HG03469 (cell line): ENCODE data around the gene FAM72D.
"Not testable (repeated sequence)": the region's sequence is repeated elsewhere in the genome, so short reads cannot be mapped to it uniquely, and the experiment has no call there.

Experiments
- ATAC-seq: cut with Tn5 transposase; IDR thresholded peaks from one replicate; pipeline ENCODE4 v1.9.1; 2021; ENCODE audit warnings: mild to moderate bottlenecking, moderate library complexity, moderate number of reproducible peaks; ENCODE audit not compliant: unreplicated experiment

Gene FAM72D

GRCh38 chr1:145144264-145144913, 48.6 kb downstream of the FAM72D start:
- not testable (repeated sequence) for ATAC-seq

GRCh38 chr1:145146308-145146707, 50.5 kb downstream of the FAM72D start:
- ATAC-seq, result not testable (repeated sequence)

GRCh38 chr1:145147172-145147571, 51.4 kb downstream of the FAM72D start:
- ATAC-seq, result not testable (repeated sequence)

- not testable (repeated sequence) for ATAC-seq
Observed at GRCh38 chr1:145155421-145155820, 59.6 kb downstream of the FAM72D start.

- ATAC-seq, result not testable (repeated sequence)
Observed at GRCh38 chr1:145155873-145156272, 60.1 kb downstream of the FAM72D start.

- ATAC-seq, result not testable (repeated sequence)
Observed at GRCh38 chr1:145156891-145157610, 61.3 kb downstream of the FAM72D start.

- not testable (repeated sequence) for ATAC-seq
Observed at GRCh38 chr1:145157715-145158114, 61.9 kb downstream of the FAM72D start.

- peak; percentile 47 for ATAC-seq
Observed at GRCh38 chr1:145161046-145161752, 65.4 kb downstream of the FAM72D start.
